Endothelial cell of umbilical vein (primary cell): ENCODE results near the gene CCL11.

Source experiments
- EZH2 ChIP-seq: IDR thresholded peaks from 2 replicates; pipeline ENCODE4 v1.6.1; 2012; ENCODE audit warnings: borderline replicate concordance, low read depth, mild to moderate bottlenecking, moderate library complexity, low read length, inconsistent platforms; ENCODE audit not compliant: severe bottlenecking
- FOS ChIP-seq: IDR thresholded peaks from 2 replicates; pipeline ENCODE4 v1.6.1; 2011; ENCODE audit warnings: mild to moderate bottlenecking, low read length, moderate library complexity, borderline replicate concordance; ENCODE audit not compliant: insufficient read depth
- GATA2 ChIP-seq: IDR thresholded peaks from 2 replicates; pipeline ENCODE4 v1.7.0; 2011; ENCODE audit warnings: low read depth, mild to moderate bottlenecking, moderate library complexity, mixed read lengths, low read length; ENCODE audit not compliant: insufficient read length, insufficient read depth
- JUN ChIP-seq: IDR thresholded peaks from 2 replicates; pipeline ENCODE4 v1.6.1; 2011; ENCODE audit warnings: borderline replicate concordance, low read depth; ENCODE audit not compliant: insufficient read length, insufficient read depth
- MYC ChIP-seq: IDR thresholded peaks from one replicate; pipeline ENCODE4 v1.6.1; 2011; ENCODE audit warnings: mild to moderate bottlenecking, low read depth, low read length
- POLR2A ChIP-seq: IDR thresholded peaks from 2 replicates; pipeline ENCODE4 v1.6.1; 2012; ENCODE audit warnings: low read depth, mild to moderate bottlenecking, control low read depth, low read length
- POLR2AphosphoS5 ChIP-seq: IDR thresholded peaks from 2 replicates; pipeline ENCODE4 v1.6.1; 2012; ENCODE audit warnings: low read depth, mild to moderate bottlenecking, control low read depth, low read length, moderate library complexity; ENCODE audit not compliant: insufficient read depth
- TF ChIP-seq, protein P1 (sequence below), 2 donors: IDR thresholded peaks; 1 replicate in 1 of 2; 2 replicates in 1 of 2; pipeline ENCODE4 v1.5.1; 2011; ENCODE audit warnings: low read length in 2 of 2, mild to moderate bottlenecking in 2 of 2, moderate library complexity in 2 of 2, control low read depth in 1 of 2, inconsistent platforms in 1 of 2, low read depth in 1 of 2; ENCODE audit not compliant: insufficient read depth in 1 of 2; ENCODE audit errors: extremely low read depth in 1 of 2
- TF ChIP-seq, protein P2 (sequence below): IDR thresholded peaks from 2 replicates; pipeline ENCODE4 v1.6.1; 2011; ENCODE audit not compliant: insufficient read depth, insufficient read length

DNA sequence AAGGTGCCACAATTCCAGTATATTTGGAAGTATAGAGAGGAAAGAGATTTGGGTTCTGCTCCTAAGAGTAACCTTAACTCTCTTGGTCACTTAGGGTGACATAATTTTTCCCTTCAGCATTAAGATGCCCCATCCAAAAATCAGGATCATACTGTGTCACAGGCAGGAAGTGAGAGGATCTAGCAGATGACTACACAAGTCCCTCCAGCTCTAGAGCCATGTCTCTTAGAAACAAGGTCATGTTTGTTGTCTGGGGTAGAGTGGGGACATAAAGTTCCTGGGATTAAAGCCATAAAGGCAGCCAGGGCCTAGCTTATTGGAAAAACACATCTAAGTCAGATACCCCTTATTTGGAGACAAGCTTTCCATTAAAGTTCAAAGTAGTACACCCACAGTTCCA, 36.4 kb downstream of the CCL11 start:
- TF ChIP-seq, protein P1, sequence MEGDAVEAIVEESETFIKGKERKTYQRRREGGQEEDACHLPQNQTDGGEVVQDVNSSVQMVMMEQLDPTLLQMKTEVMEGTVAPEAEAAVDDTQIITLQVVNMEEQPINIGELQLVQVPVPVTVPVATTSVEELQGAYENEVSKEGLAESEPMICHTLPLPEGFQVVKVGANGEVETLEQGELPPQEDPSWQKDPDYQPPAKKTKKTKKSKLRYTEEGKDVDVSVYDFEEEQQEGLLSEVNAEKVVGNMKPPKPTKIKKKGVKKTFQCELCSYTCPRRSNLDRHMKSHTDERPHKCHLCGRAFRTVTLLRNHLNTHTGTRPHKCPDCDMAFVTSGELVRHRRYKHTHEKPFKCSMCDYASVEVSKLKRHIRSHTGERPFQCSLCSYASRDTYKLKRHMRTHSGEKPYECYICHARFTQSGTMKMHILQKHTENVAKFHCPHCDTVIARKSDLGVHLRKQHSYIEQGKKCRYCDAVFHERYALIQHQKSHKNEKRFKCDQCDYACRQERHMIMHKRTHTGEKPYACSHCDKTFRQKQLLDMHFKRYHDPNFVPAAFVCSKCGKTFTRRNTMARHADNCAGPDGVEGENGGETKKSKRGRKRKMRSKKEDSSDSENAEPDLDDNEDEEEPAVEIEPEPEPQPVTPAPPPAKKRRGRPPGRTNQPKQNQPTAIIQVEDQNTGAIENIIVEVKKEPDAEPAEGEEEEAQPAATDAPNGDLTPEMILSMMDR (IDR thresholded peaks at IDR 0.05; ENCODE audit: extremely low read depth in 1 of 2, insufficient read depth in 1 of 2, low read depth in 1 of 2, low read length in 2 of 2) = no peak
- TF ChIP-seq POLR2A = no peak
- TF ChIP-seq EZH2 = no peak
- no peak for TF ChIP-seq GATA2
- no peak for TF ChIP-seq MYC
- TF ChIP-seq, protein P2, sequence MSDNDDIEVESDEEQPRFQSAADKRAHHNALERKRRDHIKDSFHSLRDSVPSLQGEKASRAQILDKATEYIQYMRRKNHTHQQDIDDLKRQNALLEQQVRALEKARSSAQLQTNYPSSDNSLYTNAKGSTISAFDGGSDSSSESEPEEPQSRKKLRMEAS = no peak
- no peak for TF ChIP-seq POLR2AphosphoS5
- TF ChIP-seq JUN = no peak
- TF ChIP-seq FOS = no peak
